Measurements from ENCODE around the gene VPS4B.

DNA sequence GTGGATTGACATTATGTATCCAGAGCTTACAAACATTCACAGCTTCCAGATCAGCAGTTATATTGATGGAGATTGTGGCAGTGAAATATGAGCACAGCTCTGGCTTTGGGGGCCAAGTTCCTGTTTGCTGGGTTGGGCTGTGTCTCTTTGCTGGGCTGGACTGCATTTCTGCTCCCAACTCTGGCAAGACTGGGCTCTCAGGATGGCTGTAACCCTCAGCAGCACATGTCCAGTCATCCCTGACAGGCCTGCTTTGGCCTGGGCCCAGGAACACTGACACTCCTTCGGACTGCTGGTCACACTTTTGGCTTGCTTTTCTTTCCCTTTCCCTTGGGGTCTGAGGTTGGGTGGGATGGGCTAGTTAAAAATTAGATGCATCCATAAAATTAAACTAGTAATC, 17.9 kb upstream of the VPS4B start:
- TF ChIP-seq CTCF (IDR thresholded peaks at IDR 0.05; ENCODE audit: low read depth, low read length) (no peak), POLR2A (IDR thresholded peaks at IDR 0.05; ENCODE audit: extremely low read depth, insufficient read length) (no peak)

All from NB4 (cell line).